ENCODE data around the gene PDZK1IP1.
"Not testable (repeated sequence)": the region's sequence is repeated elsewhere in the genome, so short reads cannot be mapped to it uniquely, and the experiment has no call there.

PDZK1IP1 gene

DNA sequence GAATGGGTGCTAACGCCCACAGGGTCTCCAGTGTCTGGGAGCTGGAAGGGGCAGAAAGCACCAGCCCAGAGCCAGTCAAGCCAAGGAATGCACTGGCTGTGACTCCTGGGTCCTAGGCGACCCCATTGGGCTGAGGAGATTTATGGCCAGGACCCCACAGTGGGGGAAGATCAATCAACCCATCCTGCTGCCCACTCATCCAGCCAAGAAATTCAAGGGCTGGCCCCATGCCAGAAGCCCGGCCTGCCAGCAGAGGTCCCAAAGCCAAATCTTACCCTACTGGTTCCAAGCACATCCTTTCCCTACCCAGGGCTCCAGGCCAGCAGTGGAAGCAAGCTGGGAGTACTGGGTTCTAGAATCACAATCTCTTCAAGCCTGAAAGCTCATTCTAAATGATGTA lies 6.8 kb upstream of the PDZK1IP1 start:
- DNase-seq (ENCODE audit: low spot score), result no peak

GRCh38 chr1:47195981-47196380 lies 6.1 kb upstream of the PDZK1IP1 start:
- DNase-seq (ENCODE audit: low spot score), result not testable (repeated sequence)

- DNase-seq (ENCODE audit: low spot score), result no peak
Observed at GRCh38 chr1:47194311-47194710, 4.5 kb upstream of the PDZK1IP1 start.

GRCh38 chr1:47193496-47193895 lies 3.7 kb upstream of the PDZK1IP1 start:
- DNase-seq (ENCODE audit: low spot score), result not testable (repeated sequence)

DNA sequence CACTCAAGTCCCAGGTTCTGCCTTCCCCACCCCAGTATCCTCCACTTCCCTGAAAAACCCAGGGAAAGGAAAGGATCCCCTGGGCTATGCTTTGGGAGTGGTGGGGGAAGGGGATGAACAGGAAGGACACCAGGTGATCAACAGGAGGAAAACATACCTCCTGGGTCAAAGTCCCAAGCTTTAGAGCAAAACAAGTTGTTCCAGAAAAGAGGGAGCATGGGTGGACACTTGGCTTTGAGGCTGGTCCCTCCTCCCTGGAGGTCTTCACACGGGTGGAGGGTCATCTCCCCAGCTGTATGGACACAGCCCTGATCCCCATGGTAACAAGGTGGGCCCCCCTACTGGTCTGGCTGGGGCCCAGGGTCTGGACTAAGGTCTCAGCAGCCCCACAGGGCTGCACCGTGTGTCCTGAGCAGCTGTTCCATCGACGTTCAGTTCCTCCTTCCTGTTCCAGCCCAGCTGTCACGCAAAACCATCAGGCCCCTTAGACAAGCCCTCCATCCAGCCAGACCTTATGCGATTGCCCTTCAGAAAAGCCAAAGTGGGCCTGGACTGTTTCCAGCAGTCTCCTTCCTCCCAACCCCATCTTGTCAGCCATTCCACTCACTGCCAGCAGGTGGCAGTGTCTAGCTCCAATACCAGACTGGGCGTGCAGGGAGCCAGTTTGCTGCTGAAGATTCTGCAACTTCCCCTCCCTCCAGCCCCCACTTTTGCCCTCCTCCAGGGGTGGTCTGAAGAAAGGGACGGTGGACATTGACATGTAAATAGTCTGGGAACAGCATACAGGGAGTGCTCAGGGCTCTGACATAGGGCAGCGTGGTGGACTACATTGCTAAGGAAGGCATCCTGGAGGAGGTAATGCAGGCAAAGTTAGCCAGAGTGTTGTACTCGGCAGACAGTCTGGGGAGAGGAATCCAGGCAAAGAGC lies 2.9 kb upstream of the PDZK1IP1 start:
- peak; percentile 85 for DNase-seq (ENCODE audit: low spot score)

DNA sequence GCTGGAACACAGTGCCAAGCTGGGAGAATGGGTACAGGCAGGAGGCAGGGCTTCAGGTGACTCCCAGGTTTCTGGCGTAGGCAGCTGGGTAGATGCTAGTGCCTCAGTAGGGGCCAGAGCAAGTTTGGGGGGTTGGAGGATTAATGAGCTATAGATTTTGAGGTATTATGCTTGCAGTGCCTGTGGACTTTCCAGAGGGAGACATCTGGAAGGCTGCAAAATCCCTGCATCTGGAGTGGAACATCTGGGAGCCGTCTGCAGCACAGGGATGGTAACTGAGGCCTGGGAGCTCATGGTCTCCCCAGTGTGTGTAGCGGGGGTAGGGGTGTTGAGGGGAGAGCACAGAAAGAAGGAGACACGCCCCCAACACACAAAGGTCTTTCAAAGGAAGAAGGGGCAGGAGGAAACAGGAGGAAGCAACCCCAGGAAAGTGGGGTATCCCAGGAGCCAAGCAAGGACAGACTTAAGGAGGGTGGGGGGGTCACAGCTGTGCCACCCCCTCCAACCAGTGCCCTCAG lies 2.2 kb upstream of the PDZK1IP1 start:
- DNase-seq (ENCODE audit: low spot score), result no peak

GRCh38 chr1:47190857-47191256 lies 1.0 kb upstream of the PDZK1IP1 start:
- no peak for DNase-seq (ENCODE audit: low spot score)

- DNase-seq (ENCODE audit: low spot score), result no peak
Observed at GRCh38 chr1:47190509-47190855, 646 bp upstream of the PDZK1IP1 start.

- no peak for DNase-seq (ENCODE audit: low spot score)
Observed at GRCh38 chr1:47188791-47189785, 748 bp downstream of the PDZK1IP1 start.

GRCh38 chr1:47187926-47188250 lies 1.9 kb downstream of the PDZK1IP1 start:
- no peak for DNase-seq (ENCODE audit: low spot score)

GRCh38 chr1:47187231-47187925 lies 2.5 kb downstream of the PDZK1IP1 start:
- no peak for DNase-seq (ENCODE audit: low spot score)

DNA sequence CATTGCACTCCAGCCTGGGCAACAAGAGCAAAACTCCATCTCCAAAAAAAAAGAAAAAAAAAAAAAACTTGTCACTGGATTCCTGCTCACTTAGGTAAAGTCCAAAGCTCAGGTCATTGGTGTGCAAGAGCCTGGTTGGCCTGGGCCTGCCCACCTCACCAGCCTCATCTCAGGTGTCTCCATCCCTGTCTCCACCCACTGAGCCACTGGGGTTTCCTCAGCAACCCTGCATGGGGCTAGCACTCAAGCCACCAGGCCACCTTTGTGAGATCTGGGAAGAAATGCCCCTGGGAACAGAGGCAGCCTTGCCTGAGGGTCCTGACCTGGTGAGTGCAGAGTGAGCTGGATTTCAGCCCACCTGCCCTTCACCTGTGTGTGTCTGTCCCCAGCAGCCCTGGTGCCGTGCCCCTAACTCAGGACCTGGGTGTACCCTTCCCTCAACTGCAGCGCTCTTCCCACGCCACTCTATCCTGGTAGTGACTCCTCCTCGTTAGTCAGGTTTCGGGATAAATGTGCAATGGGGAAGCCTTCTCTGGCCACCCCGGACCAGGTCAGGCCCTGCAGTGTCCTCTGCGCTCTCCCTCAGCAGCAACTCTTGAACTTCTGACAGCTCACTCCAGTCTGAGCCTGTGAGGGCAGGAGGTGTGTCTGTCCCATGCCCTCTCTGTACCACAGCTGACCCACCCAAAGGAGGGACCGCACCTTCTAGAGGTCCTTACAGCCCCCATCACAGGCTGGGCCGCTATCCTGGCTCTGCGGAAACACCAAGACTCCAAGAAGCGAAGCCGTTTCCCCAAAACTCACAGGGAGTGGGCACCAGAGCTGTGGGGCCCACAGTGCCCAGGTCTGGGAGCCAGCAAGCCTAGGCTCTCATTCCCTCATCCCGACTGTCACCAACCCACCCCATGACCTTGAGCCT lies 3.3 kb downstream of the PDZK1IP1 start:
- no peak for DNase-seq (ENCODE audit: low spot score)

GRCh38 chr1:47184822-47185677 lies 4.8 kb downstream of the PDZK1IP1 start:
- no peak for DNase-seq (ENCODE audit: low spot score)

GRCh38 chr1:47184090-47184821 lies 5.6 kb downstream of the PDZK1IP1 start:
- no peak for DNase-seq (ENCODE audit: low spot score)

- no peak for DNase-seq (ENCODE audit: low spot score)
Observed at GRCh38 chr1:47183308-47184089, 6.3 kb downstream of the PDZK1IP1 start.

- no peak for DNase-seq (ENCODE audit: low spot score)
Observed at GRCh38 chr1:47182676-47183235, 7.1 kb downstream of the PDZK1IP1 start.

DNA sequence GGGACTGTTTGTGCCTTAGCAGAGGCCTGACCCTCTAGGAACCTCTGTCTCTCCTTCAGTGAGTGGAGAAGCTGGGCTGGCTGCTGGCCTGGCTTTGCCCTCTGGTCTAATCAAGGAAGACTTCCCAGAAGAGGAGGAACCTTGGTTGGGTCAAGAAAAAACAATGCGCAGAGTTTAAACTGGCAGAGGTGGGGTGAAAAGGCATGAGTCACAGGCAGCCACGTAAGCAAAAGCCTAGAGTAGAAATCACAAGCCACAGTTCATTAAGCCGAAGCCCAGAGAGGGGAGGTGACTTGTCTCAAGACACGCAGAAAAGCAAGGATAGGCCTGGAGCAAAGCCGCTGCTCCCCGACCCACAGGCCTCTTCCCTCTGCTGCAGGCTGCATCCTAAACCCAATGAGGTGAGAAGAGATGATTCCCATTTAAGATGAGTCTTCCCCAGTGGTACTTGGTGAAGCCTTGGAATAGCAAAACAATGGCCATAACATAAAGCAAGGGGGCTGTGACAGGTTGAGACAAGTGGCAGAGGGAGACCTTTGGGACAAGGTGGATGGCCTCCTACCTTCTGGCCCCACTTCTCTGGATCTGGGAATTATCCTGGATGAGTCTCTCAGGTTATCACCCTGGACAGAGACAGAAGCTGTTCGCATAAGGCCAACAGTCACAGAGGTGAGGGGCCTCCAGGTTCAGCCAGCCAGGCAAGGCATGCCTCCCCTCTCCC lies 7.7 kb downstream of the PDZK1IP1 start:
- DNase-seq (ENCODE audit: low spot score), result no peak

All from HuH-7 (cell line).